ENCODE results near the gene SZT2.
A peak's percentile ranks its signal among the peaks of the same experiment; 100 is the strongest.
"Not testable (repeated sequence)": the region's sequence is repeated elsewhere in the genome, so short reads cannot be mapped to it uniquely, and the experiment has no call there.

The SZT2 gene

DNA sequence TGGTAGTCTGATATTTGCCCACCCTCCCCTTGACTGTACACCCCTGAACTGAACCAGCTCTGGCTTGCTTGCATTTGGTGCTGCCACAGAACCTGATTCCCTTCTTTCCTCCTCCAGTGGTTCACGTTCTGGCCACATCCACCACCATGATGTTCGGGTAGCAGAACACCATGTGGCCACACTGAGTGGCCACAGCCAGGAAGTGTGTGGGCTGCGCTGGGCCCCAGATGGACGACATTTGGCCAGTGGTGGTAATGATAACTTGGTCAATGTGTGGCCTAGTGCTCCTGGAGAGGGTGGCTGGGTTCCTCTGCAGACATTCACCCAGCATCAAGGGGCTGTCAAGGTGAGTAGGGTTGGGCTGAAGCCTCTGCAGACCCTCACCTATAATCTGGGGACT is 29.1 kb upstream of the SZT2 start:
- no peak for DNase-seq (ENCODE audit: low read depth, low spot score)

DNA sequence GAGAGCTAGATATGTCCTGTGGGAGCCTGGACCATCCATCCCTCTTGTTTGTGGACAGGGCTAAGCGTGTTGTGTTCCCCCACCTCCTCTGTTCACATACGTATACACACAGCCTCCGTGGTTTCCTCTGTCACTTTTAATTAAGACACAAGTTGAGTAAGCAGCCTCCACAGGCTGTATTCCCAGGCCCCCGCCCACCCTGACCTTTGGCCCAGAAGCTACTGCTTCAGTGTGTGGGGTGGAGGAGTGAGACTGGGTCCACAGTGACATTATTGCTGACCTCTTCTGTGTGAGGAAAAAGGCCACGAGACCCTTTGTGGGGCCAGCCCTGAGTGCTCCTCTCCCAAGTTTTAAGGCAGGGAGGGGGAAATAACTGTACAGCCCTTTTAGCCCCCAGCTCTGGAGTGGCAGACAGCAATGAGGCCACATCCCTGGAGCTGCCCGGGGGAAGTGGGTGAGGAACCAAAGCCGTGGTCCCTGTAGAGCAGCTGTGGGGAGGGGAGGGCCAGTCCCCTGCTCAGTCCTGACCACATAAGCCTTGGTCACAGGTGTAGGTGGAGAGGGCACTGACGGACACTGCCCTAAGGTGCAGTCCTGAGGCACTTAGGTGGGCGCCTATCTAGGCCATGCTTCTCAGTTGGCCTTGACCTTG is 26.3 kb upstream of the SZT2 start:
- no peak for DNase-seq (ENCODE audit: low read depth, low spot score)

DNA sequence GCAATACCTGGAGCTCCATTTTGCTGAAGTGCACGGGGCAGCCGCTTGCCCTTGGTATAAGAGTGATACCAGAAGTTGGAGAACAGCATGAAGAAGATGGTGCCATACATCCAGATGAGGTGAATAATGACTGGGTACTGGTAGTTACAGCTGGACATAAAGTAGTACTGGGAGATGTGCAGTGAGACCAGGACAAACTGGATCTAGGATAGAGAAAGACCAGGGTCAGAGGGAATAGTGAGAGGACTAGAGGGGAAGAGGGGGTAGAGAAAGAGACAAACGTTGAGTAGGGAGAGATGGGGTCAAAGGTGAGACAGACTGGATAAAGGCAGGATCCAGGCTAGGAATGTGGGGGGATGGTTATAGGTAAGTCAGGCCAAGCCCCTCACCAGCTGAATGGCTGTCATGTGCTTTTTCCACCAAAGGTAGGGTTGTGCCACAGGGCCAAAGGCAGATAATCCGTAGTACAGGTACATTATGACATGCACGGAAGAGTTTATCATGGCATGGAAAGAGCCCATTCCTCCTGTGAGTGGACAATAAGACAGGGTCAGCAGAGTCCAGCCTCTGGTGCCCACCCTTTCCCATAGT is 25.7 kb upstream of the SZT2 start:
- DNase-seq (ENCODE audit: low read depth, low spot score) = no peak

DNA sequence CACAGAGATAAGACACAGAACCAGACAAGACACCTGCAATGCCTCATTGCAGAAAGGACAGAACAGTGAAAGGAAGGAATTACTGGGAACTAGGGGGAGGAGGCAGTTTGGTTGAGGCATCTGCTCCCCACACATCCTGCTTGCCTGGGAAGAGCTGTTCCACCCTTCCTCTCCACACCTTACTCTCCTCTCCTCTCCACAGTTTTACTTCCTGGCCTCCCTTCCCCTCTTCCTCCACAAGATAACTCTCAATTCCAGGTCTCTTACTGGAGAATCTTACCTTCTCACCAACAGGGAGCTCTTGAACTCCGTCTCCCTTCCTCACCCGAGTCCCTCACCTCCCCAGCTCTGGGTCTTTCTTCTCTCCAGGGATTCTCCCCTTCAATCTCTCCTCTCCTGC is 24.0 kb upstream of the SZT2 start:
- DNase-seq (ENCODE audit: low read depth, low spot score) = no peak

DNA sequence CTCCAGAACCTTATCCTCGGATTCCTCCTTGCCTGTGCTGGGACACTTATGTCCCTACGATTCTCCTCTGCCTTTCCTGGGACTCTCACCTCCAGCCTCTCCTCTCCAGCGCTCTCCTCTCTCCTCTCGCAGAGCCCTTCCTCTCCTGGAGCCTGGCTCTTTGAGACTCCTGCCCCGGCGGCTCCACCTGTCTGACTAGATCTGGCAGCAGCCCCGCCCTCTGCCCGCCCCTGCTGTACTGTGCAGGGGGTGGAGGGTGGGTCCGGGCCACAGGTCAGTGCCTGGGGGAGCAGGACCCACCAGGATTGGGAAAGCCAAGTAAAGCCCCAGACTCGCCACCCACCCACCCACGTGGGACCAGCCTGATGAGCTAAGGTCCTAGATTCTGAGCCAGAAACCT is 23.5 kb upstream of the SZT2 start:
- no peak for DNase-seq (ENCODE audit: low read depth, low spot score)

DNA sequence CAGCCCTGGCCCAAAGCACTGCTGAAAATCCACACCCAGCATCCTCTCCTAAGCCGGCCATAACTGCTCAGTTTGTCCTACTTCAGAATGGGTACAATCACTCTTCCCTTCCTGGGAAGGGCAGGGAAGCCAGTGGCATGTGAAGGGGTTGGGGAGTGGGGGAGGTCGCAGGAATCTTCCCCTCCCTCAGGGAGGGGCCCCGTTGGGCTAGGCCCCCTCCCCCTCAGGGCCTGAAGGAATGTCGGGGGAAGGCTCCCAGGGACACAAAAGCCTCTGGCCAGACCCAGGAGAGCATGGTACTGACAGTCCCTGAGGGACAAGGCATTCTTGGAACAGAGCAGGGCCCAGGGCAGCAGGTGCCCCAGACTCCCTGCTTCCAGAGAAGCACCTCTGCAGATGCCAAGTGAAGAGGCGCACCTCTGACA is 23.1 kb upstream of the SZT2 start:
- no peak for DNase-seq (ENCODE audit: low read depth, low spot score)

DNA sequence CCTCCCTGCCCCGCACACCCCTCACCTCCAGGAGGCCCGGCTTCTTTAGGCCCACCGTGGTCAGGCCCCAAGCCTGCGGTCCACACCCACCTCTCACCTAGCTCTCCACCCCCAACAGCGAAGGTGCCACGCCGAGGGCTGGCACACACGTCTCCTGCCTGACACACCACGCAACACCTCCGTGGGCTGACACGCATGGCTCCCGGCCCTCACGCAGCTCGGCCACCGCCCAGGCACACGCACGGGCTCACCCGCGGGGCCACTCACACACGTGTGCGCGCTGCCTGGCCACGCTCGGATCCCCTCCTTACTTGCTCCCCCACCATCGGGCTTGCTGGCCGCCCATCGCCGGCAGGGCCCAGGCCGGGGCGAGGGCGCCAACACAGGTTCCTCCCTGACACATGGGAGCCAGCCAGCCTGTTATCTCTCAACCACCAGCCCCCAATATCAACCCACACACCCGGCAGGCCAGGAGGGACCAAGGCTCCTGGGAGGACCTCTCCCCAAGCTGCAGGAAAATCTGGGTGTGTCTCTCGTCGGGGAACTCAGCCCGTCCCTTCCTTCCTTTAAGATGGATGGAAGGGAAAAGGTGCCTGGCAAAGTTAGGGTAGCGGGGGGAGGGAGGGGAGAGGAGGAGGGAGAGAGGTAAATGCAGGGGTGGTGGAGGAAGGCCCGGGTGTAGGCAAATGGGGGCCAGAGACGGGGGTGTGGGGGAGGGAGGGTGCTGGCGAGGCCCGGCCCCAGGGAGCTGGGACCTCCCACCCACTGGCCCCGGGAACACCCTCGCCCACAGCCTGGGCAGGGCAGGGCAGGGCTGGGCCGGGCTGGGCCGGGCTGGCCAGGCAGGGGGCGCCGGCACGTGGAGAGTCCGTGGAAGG is 22.4 kb upstream of the SZT2 start:
- no peak for DNase-seq (ENCODE audit: low read depth, low spot score)

DNA sequence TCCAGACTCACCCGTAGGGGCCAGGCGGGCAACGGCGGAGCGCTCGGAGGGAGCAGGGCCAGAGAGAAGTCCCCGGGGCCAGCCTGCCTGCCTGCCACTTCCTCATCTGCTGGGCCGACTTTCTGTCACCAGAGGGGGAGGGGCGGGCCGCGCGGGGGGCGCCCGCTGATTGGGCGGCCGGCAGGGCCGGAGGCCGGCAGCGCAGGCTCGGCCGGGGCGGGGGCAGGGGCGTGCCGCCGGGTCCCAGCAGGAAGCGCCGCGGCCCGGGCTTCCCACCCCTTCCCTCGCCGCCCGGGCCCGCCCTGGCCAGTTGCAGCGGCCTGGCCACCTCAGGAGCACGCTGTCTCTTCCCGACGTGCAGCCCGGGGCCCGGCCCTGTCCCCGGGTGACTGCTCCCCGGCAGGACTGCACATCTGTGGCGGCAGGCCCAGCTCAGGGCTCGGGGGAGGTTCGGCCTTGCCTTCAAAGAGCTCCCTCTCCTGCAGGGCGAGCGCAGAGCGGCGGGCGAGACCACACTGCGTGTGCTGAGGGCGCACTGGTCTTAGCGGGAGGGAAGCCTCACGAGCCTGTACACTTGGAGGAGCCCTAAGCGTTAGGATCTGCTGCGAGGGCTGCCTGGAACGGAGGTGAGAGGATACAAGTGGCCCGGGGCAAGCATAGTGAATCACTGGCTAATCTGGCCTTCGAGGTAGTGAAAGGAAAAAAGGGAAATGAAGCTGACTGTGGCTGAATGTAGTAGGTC is 21.6 kb upstream of the SZT2 start, which contains the start of gene ELOVL1:
Gene ELOVL1 (minus strand): TSS at position 108 of the 742 bp plus-strand sequence. CDS start 2,402 bp downstream, outside the sequence.
- peak; percentile 57 for DNase-seq (ENCODE audit: low read depth, low spot score)

DNA sequence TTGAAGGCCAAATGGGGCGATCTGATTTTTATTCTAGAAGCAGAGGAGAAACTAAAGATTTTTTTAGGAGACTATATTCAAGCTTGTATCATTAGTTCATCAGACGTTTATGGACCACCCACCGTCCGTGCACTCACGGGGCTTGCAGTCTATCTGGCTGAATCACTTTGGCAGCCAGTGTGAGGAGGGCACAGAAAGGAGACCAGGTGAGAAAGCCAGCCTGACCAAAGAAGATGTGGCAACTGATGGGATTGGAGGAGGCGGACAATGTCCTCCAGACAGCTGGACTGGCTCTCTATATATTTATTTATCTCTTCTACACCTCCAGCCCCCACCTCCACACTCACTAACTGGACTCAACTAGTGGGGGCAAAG is 21.1 kb upstream of the SZT2 start:
- DNase-seq (ENCODE audit: low read depth, low spot score) = no peak

DNA sequence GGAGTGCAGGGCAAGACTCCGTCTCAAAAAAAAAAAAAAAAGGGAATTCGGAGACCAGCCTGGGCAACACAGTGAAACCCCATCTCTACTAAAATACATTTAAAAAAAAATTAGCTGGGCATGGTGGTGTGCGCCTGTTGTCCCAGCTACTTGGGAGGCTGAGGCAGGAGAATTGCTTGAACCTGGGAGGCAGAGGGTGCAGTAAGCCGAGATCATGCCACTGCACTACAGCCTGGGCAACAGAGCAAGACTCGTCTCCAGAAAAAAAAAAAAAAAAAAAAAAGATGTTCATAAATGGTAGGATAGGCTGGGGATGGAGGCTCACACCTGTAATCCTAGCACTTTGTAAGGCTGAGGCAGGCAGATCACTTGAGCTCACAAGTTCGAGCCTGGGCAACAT is 19.9 kb upstream of the SZT2 start:
- not testable (repeated sequence) for DNase-seq (ENCODE audit: low read depth, low spot score)

DNA sequence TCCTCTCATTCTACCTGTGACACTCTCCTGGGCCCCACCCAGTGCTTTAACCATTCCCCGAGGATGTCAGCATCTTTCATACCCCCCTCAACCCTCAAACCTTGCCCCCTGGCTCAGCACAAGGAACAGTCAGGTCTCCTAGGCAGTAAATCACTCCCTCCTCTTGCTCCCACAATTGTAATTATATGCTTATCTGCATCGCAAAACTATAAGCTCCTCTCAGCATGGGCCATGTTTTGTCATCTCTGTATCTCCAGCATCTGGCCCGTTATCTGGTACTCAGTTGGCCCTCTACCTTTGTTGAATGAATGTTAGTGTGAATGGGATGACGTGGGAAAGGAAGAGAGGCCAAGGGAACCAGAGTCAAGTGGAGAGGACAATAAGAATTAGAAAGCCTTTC is 19.1 kb upstream of the SZT2 start:
- no peak for DNase-seq (ENCODE audit: low read depth, low spot score)

DNA sequence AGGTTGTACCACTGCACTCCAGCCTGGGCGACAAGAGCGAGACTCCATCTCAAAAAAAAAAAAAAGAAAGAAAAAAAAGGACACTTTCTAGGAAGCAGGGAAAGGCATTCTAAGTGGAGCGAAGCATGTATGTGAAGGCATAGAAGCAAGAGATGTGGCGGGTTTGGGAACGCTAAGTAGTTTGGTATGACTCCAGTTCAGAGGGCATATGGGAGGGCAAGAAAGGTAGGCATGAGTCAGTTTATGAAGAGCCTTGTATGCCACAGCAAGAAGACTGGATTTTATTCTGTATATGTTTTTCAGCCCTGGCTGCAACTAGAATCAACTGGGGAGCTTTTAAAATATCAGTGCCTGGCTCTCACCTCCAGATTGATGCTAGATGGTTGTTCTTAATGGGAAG is 17.5 kb upstream of the SZT2 start:
- DNase-seq (ENCODE audit: low read depth, low spot score) = no peak

DNA sequence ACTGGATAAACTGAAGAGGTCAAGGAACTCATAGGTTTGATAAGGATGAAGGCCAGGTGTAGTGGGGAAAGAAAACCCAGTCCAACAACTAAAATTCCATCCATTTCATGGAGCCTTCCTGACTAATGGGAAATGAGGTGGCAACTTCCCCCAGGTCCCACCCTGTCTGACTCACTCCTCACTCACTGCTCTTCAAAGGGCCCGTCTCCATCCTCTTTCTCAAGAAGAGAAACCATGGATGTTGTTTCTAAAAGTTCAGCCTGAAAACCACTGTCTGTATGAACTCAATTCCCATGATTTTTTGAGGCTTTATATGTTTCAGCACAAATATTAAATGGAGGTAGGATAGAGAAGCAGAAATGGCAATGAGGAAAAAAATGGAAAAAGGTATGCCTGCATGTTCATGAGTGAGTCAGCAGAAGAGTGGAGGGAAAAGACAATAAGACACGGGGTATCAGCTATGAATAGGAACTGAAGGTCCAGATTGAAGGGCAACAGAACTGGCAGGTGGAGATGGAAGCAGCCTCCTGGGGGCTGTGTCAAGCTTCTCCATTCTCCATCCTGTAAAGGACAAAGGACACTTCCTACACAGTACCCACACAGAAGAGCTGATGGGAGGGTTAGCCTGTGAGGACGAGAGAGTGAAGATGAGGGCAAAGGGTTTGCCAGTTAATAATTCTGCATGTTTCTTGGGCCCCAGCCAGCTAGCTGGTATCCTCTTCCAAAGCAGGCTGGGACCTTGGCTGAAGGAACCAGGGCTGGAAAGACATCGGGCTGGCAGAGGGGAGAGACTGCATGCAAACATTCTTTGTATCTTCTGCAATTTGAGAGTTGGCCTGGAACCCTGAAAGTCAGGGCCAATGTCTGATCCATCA is 16.4 kb upstream of the SZT2 start:
- no peak for DNase-seq (ENCODE audit: low read depth, low spot score)

DNA sequence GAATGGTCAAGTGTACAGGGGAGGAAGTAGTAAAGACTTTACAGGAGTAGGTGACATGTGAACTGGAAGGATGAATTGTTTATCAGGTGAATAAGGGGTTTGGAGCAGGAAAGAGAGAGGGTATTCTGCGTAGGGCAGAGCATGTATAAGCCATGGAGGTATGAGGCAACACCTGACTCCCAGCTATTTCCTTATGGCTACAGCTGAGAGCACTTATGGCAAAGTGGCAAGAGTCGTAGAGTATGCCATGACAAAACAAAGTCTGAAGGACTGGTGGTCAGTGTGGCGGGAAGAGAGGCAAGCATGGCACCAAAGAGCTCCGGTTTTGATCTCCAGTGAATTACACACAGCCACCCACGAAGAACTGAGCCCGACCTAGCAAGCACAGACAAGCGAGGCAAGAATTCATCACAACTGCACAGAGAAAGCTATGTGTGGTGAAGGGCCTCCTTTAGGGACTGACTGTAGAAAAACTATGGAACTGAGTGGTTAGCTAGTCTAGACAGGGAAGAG is 12.9 kb upstream of the SZT2 start:
- no peak for DNase-seq (ENCODE audit: low read depth, low spot score)

DNA sequence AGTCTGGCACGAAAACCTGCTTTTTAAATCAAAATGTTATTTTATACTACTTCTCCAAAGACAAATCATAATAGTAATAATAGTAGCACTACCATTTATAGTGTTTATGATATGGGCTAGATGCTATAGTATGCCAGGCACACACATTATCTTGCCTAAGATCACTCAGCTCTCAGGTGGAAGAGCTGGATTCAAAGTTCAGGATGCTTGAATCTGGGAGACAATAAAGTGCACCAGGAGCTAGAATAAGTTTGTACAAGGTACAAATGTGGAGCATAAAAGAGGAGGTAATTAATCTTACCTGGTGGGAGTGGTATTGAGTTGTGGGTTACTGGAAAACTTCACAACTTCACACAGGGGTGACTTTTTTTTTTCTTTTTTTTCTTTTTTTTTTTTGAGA is 11.9 kb upstream of the SZT2 start:
- no peak for DNase-seq (ENCODE audit: low read depth, low spot score)

DNA sequence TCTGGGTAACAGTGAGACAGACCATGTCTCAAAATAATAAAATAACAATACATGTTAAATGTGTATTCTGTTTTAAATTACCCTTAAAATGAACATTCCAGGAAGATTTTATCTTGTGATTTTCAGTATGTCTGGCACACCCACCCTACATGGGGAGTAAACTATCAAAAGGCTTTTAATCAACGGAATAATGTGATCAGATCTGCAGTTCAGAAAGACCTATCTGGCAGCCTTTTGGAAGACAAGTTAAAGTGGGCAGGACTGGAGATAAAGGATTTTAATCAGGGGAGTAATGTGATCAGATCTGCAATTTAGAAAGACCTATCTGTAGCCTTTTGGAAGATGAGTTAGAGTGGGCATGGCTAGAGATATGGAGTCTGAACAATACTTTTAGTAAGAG is 10.2 kb upstream of the SZT2 start:
- DNase-seq (ENCODE audit: low read depth, low spot score) = no peak

DNA sequence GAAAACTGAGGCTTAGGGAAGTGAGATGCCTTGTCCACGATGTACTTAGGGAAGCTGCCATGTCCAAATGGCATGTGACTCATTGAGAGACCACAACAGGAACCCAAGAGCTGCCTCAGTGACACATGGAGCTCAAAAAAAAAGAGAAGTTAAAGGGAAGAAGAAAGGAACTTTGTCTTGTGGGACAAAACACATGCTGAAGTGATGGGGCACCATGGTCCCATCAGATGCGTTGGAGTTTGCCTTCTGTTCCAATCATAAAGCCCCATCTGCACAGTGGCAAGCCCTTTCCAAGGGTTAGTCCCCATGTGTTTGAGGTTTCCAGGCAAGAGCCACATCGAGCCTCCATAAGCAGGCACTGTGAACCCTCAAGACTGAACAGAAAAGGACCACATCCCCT is 8.1 kb upstream of the SZT2 start:
- no peak for DNase-seq (ENCODE audit: low read depth, low spot score)

DNA sequence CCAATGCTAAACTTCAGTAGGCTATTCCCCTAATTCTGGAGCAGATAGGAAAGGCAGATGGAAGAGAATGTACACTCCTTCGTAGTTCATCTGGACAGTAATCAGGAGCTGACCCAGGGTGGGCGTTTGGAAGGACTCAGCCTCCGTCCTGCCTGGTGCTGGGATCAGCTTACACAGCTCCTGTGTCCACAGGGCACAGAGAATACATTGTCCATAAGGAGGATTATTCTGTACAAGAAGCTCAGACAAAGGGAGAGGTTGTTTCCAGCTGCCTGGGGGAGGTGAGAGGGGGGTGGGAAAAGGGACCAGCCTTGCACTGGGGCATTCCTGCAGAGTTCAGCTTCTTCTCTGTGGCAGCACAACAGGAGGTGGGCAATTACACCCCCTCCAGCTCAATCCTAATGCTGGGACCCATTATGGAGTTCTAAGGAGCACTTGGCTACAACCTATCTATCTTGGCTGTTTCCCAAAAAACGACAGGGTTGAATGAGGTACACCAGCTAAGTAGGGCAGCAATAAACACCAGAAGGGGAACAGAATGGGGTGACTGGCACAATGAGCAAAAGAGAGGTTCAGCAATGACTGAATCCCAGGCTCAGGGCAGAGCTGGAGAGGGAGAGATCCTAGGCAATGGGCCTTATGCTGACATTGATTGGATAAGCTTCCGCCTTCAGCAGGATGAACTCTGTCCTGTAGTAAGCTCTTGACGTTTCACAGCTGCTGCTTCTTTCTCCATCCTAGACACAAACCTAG is 7.5 kb upstream of the SZT2 start:
- no peak for DNase-seq (ENCODE audit: low read depth, low spot score)

DNA sequence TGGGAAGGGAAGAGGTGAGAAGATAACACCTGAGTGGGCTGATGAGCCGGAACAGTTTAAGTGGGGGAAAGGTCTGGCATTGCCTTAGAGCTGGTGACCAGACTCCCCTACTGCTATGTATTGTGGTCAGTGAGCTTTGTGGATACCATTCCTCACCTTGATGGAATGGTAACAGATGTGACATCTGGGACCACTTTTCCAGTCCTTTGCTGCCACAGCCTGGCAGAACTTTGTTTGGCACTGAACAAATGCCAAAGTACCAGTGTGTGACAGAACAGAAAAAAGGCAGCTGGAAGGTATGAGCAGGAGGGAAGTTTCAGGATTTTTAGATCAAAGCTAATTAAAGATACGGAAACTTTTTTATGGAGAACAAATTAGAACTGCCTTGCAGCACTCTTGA is 6.2 kb upstream of the SZT2 start:
- DNase-seq (ENCODE audit: low read depth, low spot score) = no peak

DNA sequence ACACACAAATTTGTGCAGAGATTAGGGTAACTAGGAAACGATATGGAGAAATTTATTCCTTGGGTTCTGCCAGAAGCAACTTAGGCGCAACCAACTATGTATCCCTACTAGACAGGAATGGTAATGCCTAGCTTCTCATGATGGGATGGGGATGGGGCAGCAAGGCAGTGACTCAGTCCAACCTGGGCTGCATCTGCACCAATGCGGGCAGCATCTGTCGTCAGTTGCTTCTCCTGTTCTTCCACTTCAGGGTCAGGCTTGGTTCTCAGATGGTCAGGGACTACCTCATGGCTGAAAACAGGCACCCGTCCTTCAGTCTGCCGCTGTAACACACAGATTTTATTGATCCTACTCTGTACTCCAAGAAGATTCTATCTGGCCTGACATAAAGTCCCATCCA is 3.0 kb upstream of the SZT2 start:
- DNase-seq (ENCODE audit: low read depth, low spot score) = no peak
